Right kidney (tissue), 9 donors: ENCODE data around the gene HCRT.
"Not testable (repeated sequence)": the region's sequence is repeated elsewhere in the genome, so short reads cannot be mapped to it uniquely, and the experiment has no call there.

Experiments
- DNase-seq: peaks from one replicate; pipeline ENCODE4 v3.0.0-alpha.2; 2016
- long read RNA-seq, 8 donors: transcript quantifications; one replicate each; lab custom pipeline, GENCODE V29; 2026

Gene HCRT, protein sequence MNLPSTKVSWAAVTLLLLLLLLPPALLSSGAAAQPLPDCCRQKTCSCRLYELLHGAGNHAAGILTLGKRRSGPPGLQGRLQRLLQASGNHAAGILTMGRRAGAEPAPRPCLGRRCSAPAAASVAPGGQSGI
- long read RNA-seq, donor 1 = 0 reads
- long read RNA-seq, donor 2 = 0 reads
- long read RNA-seq, donor 3 = 0 reads
- long read RNA-seq, donor 4 = 0 reads
- long read RNA-seq, donor 5 = 0 reads
- long read RNA-seq, donor 6 = 0 reads
- long read RNA-seq, donor 7 = 0 reads
- long read RNA-seq, donor 8 = 0 reads

DNA sequence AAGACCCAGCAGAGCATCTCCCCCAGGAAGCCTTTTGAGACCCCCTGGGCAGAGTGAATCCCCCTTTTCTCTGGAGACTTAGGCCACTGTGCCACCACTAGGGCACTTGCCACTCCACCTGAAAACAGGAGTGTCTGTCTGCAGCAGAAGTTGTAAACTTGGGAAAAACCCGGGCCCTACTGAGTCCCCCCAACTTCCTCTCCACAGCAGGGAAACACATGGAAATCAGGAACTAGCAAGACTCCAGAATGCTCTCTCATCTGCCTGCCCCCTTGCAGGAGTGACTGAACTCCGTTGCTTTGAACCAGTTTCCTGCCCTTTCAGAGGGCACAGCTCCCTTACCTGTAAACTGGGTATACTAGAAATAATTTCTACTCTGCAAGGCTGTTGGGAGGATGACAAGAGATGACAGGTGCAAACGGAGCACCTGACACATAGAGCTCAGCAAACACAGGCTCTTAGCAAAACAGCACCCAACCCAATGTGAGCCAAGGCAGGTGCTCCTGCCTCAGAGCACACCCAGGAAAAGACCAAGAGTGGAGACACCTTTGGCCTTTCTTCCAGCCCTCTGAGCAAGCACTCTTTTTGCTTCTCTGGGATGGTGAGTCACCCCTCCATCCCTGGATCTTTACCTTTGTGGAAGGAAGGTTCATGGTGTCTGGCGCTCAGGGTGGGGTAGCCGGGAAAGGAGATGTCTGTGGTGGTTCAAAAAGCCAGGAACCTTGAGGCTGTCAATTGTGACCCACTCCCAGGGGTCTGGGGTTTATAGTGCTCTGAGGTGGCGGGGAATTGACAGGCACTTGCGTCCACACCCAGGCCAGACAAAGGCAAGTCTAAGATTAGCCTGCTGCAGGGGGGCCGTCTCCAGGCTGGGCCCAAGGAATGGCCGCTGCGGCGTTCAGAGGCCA is at the start of gene HCRT:
HCRT (minus strand) TSS at position 740 of the 908 bp plus-strand sequence; CDS start at position 653, 87 bp downstream.
- no peak for DNase-seq

- DNase-seq = no peak
Measured at GRCh38 chr17:42233994-42234393, 48.7 kb upstream of the HCRT start.

DNA sequence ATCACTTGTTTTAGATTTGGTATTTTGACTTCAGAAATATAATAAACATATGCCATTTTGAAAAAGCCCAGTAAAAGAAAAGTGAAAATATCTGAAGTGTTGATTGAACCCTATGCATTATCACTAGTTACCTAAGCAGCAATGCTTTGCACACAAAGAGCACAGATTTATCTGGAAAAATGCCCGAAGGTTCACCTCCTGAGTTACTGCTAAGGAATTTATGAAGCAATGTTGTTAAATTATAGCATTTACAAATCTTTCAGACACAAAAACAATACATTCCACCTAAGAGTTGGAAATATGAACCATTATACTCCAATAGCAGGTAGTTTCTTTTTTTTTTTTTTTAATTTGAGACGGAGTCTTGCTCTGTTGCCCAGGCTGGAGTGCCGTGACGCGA is 47.9 kb upstream of the HCRT start:
- no peak for DNase-seq

DNA sequence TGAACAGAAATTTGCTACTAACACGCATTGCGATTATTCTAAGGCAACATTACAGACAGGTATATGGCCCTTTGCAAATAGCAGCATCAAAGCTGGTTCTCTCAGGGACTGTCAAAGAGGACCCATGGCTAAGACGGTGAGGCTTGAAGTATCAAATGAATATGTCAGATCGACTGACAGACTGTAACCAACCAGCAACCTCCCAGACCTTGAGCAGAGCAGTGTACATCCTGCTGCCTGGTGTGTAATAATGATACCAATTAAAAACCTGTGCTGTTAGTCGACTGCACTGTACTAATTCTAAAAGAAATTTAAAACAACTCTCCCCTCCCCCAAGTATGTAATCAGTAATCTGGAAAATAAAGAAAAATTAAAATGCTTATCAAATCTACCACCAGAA is 45.0 kb upstream of the HCRT start:
- DNase-seq = no peak

DNA sequence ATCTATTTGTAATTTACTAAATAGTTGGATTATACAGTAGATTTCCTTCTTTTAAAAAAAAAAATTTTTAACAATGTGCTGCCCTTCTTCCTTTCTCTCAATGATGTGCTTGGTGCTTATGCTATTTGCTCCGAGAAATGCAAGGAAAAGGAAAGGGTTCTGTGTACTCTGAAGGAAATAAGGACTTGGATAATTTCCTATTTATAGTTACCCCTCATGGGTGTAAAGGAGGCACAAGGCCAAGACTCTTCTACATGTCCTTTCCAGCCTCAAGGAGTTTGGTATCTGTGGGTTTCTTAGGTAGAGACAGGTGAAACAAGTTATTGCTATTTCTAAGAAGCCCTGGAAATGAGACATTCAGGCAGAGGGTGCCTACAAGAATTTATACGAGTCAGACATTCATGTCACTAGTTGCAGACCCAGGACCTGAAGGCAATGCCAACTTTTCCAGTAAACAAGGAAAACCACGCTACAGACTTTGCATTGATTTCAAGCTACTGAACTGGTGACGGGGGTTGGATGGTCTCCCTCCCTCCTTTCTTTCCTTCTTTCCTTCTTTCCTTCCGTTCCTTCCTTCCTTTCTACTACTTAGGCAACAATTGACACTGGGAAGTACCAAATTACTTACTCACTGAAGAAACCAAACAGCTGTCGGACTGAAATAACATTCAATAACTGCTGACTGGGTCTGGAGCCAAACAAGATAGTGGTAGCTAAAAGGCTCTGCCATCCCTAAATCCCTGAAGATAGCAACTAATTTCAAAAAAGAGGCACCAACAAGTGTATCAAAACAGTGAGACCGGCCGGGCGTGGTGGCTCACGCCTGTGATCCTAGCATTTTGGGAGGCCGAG is 42.8 kb upstream of the HCRT start:
- DNase-seq = no peak

GRCh38 chr17:42225646-42226045 is 40.4 kb upstream of the HCRT start:
- no peak for DNase-seq

DNA sequence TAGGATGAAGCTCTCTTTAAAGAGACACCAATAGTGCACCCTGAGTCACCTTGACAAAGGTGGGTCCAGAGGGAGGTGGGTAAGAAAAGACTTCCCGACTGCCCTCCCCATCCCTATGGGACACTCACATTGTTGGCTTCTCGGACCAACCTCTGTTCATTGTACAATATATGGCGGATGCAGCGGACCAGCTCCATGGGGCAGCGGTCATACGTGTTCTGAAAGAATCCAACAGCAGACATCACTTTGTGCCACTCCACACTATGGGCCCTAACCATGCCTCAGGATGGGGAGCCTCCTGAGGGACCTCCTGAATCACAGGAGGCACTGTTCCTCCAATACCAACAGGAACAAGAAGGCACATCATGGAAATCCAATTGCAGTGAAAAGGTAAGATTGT is 39.4 kb upstream of the HCRT start:
- DNase-seq = no peak

DNA sequence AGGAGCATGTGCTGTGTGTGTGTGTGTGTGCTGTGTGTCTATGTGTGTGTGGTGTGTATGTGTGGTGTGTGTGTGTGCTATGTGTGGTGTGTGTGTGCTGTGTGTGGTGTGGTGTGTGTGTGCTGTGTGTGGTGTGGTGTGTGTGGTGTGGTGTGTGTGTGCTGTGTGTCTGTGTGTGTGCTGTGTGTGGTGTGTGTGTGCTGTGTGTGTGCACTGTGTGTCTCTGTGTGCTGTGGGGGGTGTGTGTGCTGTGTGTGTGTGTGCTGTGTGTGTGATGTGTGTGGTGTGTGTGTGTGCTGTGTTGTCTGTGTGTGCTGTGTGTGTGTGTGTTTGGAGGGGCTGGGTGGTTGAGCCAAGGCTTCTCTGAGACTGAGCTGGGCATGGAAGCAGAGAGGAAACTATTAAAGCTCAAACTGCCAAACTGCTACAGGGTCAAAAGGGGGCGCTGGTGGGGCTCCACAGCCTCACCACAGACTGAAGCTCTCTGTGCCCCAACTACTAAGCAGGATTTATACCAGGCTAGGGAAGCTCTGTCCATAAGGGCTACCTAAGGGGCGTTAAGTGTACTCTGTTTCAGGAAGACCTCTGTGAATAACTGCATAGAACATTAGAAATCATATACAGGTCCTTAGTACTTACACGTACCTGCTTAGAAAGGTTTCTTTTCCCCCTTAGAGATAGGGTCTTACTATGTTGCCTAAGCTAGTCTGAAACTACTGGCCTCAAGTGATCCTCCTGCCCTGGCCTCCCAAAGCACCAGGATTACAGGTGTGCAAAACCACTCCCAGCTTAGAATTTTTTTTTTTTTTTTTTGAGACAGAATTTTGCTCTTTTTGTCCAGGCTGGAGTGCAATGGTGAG is 36.9 kb upstream of the HCRT start:
- DNase-seq = no peak

GRCh38 chr17:42219280-42219679 is 34.0 kb upstream of the HCRT start:
- not testable (repeated sequence) for DNase-seq

DNA sequence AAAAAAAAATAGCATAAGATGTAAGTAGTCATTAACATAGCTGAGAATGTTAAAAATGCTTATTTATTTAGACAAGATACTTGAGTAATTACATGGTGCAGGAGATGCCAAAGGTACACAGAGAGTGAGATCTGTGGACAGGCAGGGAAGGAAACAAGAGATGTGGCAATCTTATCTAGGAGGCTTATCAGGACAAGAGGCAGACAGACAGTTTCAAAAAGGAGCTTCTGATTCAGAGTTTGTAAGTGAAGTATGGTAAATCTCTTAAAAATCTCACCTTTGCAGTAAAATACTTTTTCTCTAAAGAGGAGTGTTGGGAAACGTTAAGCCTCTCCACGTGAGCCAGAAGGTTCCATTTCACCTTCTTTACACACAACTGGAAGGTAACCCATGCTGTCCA is 28.9 kb upstream of the HCRT start:
- no peak for DNase-seq

GRCh38 chr17:42212382-42212781 is 27.1 kb upstream of the HCRT start:
- no peak for DNase-seq

DNA sequence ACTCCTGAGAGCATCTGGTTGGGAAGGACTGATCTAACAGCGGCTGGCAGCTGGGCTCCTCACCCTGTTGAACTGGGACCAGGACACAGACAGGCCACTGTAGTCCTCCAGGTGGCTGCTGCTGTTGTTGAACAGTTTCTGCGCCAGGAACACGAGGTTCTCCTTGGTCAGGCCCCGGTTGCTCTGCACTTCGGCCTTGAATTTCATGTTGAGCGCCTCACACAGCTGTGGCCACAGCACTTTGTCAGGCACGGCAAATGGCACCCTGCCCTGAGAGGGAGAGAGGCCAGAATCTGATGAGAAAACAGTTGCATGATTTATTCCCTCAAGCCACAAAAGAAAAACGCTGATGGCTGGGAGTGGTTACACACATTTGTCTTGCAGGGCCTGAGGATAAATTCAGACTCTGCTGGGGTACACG is 26.7 kb upstream of the HCRT start:
- DNase-seq = not testable (repeated sequence)

GRCh38 chr17:42210046-42210445 is 24.8 kb upstream of the HCRT start:
- no peak for DNase-seq

DNA sequence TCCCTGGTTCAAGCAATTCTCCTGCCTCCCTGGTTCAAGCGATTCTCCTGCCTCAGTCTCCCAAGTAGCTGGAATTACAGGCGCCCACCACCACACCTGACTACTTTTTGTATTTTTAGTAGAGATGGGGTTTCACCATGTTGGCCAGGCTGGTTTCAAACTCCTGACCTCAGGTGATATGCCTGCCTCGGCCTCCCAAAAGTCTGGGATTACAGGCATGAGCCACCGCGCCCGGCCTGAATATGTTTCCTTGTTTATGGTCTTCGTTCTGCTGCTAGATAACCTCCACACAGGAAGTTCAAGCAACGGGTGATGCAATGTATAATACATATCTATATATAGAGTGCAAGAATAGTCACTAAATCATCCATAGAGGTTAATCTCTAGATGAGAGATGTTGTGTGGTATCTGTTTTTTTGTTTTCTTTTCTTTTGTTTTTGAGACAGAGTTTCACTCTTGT is 20.9 kb upstream of the HCRT start:
- DNase-seq = not testable (repeated sequence)

DNA sequence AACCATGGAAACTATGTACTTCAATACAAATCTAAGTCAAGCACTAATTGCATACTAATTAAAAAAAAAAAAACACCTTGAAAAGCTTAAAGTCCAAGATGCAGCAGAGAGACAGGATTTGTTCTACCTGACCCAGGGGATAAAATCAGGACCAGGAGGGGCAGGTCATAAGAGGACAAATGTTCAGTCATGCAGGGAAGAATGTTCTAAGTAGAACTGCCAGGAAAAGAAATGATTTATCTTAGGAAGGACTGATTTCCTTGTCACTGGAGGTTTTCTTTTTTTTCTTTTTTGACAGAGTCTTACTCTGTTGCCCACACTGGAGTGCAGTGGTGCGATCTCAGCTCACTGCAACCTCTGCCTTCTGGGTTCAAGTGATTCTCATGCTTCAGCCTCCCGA is 18.1 kb upstream of the HCRT start:
- no peak for DNase-seq

GRCh38 chr17:42202696-42203095 is 17.4 kb upstream of the HCRT start:
- DNase-seq = no peak

DNA sequence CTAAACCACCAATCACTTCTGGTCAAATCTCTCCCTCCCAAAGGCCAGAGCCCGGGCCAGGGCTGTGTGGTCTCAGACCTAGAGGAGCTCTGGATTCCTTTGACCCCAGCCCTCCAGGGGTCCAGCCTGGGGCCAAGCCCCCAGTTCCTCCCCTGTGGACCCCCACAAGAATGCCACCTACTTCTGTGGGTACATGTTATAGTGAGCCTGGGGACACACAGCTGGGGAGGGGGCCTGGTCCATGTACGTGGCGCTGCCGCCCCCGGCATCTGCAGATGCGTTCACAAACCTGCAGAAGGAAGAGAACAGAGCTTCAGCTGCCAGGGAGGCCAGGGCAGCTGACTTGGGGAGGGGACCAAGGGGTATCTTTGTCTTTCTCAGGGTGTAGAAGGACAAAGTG is 16.9 kb upstream of the HCRT start:
- DNase-seq = no peak

GRCh38 chr17:42201458-42201772 is 16.2 kb upstream of the HCRT start:
- DNase-seq = no peak

- no peak for DNase-seq
Measured at GRCh38 chr17:42200706-42201457, 15.6 kb upstream of the HCRT start.

DNA sequence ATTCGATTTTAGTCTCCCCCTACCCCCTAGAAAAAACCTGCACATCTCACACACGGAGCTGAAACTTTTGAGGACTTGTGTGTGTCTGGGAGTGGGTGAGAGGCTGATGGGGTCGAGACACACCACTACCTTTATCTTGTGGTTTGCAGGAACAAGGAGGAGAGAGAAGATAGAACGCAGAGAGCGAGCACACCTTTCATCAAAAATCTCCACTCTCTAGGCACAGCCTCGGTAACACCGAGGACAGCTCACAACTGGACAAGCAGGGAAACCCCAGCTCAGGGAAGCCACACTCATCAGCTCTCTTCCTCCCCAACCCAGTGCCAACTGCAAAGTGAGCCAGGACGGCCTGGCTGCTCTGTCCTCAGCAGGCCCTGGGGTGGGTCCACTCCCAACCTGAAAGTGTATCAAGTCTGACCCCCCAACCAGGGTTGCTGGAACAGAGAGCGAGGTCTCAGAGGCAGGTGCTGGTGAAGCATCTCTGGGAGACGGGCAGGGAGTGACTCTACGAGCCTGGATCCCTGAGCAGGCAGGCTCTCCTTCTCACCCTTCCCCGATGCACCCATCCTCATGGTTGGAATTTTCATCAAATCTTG is 14.3 kb upstream of the HCRT start:
- no peak for DNase-seq

GRCh38 chr17:42198897-42199296 is 13.6 kb upstream of the HCRT start:
- no peak for DNase-seq
